Thyroid gland (tissue), 4 donors: Measurements from ENCODE around the gene NLRP5. TPM values are rescaled to one million over a fixed set of nuclear protein-coding genes. Genes with fewer than 3 reads are reported as not detected.
"Not testable (repeated sequence)": the region's sequence is repeated elsewhere in the genome, so short reads cannot be mapped to it uniquely, and the experiment has no call there.

Source experiments
- DNase-seq, 2 donors: peaks; one replicate each; pipeline ENCODE4 v3.0.0-alpha.2; 2019
- H3K27ac ChIP-seq, 3 donors: fragments of 200-600 bp; sonication (generic); 1 replicate in 2 of 3; 2 replicates in 1 of 3; pipeline ENCODE4 v1.5.1; 2016 to 2019; ENCODE audit warnings: mild to moderate bottlenecking in 1 of 3, moderate library complexity in 1 of 3
- H3K27me3 ChIP-seq: fragments of 200-600 bp; sonication (generic); one replicate; pipeline ENCODE4 v1.5.1; 2019
- H3K36me3 ChIP-seq, 2 donors: fragments of 200-600 bp; sonication (generic); one replicate each; pipeline ENCODE4 v1.5.1; 2016 to 2019
- H3K4me1 ChIP-seq, 2 donors: fragments of 200-600 bp; sonication (generic); one replicate each; pipeline ENCODE4 v1.5.1; 2017 to 2019
- H3K4me3 ChIP-seq, 3 donors: fragments of 200-600 bp; sonication (generic); replicated peaks in 1 of 3; 1 replicate in 2 of 3; 2 replicates in 1 of 3; pipeline ENCODE4 v1.5.1; 2016; ENCODE audit warnings: mild to moderate bottlenecking in 1 of 3
- H3K9me3 ChIP-seq: fragments of 200-600 bp; sonication (generic); one replicate; pipeline ENCODE4 v1.5.1; 2017
- POLR2A ChIP-seq, 2 donors: fragments of 450-650 bp; IDR thresholded peaks; one replicate each; pipeline ENCODE4 v1.6.1; 2017; ENCODE audit warnings: antibody characterized with exemption in 2 of 2, mild to moderate bottlenecking in 2 of 2, moderate library complexity in 1 of 2
- WGBS, 2 donors: methylation state at CpG; one replicate each; pipeline ENCODE4 v1.1.5; 2017; 5-methylcytosine and 5-hydroxymethylcytosine counted together
- intact Hi-C: fragments of 100-400 bp; cut with DNase I; formaldehyde crosslinking; loops from one replicate; pipeline ENCODE4 v1.15.1; 2023
- total RNA-seq, 4 donors: library from RNA; depleted of rRNA; stranded (reverse); fragments of >200 nt; gene quantifications; one replicate each; pipeline ENCODE4 v1.2.3, GENCODE V29; 2016
- TF ChIP-seq, protein P1 (sequence below), 6 experiments: fragments of 200-600 bp in 3 of 6; fragments of 450-650 bp in 3 of 6; sonication (generic) in 3 of 6; IDR thresholded peaks; one replicate each; pipeline ENCODE4 v1.5.1; 2016 to 2019; ENCODE audit warnings: antibody characterized with exemption in 6 of 6, mild to moderate bottlenecking in 2 of 6, inconsistent platforms in 1 of 6, moderate library complexity in 1 of 6

NLRP5 gene
- total RNA-seq, 4 donors from 2014 or later: not detected

DNA sequence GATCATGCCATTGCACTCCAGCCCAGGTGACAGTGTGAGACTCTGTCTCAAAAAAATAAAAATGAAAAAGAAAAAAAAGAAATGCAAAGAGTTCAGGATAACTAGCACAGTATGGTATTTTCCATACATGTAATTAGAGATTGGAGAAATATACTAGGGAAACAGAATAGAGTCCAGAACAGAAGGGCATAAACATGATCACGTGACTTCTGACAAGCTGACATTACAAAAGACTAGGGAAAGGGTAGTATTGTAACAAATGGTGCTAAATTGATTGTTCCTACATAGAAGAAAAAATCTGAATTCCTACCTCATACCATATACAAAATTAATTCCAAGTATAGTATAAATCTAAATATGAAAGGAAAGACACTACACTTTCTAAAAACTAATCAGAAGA, 1.3 kb upstream of the NLRP5 start:
- Histone ChIP-seq H3K4me1 (no peaks in the 10 kb centered on the region), H3K9me3 (no peaks in the 10 kb centered on the region), H3K27ac (no peak overlapping the region), H3K36me3 (no peaks in the 10 kb centered on the region), H3K27me3 (no peaks in the 10 kb centered on the region), H3K4me3 (no peak overlapping the region)
- TF ChIP-seq, protein P1, sequence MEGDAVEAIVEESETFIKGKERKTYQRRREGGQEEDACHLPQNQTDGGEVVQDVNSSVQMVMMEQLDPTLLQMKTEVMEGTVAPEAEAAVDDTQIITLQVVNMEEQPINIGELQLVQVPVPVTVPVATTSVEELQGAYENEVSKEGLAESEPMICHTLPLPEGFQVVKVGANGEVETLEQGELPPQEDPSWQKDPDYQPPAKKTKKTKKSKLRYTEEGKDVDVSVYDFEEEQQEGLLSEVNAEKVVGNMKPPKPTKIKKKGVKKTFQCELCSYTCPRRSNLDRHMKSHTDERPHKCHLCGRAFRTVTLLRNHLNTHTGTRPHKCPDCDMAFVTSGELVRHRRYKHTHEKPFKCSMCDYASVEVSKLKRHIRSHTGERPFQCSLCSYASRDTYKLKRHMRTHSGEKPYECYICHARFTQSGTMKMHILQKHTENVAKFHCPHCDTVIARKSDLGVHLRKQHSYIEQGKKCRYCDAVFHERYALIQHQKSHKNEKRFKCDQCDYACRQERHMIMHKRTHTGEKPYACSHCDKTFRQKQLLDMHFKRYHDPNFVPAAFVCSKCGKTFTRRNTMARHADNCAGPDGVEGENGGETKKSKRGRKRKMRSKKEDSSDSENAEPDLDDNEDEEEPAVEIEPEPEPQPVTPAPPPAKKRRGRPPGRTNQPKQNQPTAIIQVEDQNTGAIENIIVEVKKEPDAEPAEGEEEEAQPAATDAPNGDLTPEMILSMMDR (IDR thresholded peaks at IDR 0.05): no peak
- intact Hi-C loops: no loop called here
- WGBS, 2 donors: 72 to 78% methylated on average over 1 of the region's 1 CpG
- DNase-seq: no peak

DNA sequence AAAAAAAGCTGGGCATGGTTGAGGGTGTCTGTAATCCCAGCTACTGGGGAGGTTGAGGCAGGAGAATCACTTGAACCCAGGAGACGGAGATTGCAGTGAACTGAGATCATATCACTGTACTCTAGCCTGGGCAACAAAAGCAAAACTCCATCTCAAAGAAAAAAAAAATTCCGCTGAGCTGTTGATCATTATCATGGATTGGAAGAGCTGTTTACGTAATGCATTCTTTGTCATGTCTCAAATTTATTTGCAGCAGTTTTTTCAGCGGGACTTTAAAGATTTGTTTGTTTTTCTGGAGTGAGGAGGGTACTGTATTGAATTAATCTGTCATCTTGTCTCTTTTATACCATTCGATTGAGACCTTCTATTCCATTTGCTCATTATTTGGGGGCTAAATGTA, 4.3 kb downstream of the NLRP5 start:
- WGBS, 2 donors: 73 to 83% methylated on average over 5 of the region's 5 CpGs
- Histone ChIP-seq H3K4me3 (no peak overlapping the region), H3K9me3 (no peaks in the 10 kb centered on the region), H3K36me3 (no peaks in the 10 kb centered on the region), H3K4me1 (no peaks in the 10 kb centered on the region), H3K27ac (no peak overlapping the region), H3K27me3 (no peaks in the 10 kb centered on the region)
- no peak for DNase-seq
- TF ChIP-seq POLR2A (IDR thresholded peaks at IDR 0.05): no peak
- TF ChIP-seq, protein P1 (IDR thresholded peaks at IDR 0.05): no peak
- intact Hi-C loops: no loop called here

DNA sequence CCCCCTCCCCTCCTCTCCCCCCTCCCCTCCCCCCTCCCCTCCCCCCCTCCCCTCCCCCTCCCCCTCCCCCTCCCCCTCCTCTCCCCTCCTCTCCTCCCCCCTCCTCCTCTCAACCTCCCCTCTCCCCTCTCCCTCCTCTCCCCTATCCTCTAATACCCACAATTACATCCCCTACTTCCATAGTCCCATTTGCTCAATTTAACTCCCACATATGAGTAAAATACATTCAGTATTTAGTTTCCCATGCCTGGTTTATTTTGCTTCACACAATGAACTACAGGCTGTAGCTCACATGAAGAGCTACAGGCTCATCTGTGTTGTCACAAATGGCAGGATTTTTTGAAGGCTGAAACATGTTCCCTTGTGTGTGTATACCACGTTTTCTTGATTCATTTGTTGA, 6.9 kb downstream of the NLRP5 start:
- H3K4me1 ChIP-seq: no peaks in the 10 kb centered on the region
- intact Hi-C loops: no loop called here
- no peaks in the 10 kb centered on the region for H3K36me3 ChIP-seq
- H3K27ac ChIP-seq: no peak overlapping the region
- WGBS, 2 donors: 35 to 59% methylated on average over 1 of the region's 1 CpG
- no peaks in the 10 kb centered on the region for H3K9me3 ChIP-seq
- TF ChIP-seq, protein P1 (IDR thresholded peaks at IDR 0.05): no peak
- TF ChIP-seq POLR2A (IDR thresholded peaks at IDR 0.05): no peak
- DNase-seq: no peak
- no peaks in the 10 kb centered on the region for H3K27me3 ChIP-seq
- no peak overlapping the region for H3K4me3 ChIP-seq

DNA sequence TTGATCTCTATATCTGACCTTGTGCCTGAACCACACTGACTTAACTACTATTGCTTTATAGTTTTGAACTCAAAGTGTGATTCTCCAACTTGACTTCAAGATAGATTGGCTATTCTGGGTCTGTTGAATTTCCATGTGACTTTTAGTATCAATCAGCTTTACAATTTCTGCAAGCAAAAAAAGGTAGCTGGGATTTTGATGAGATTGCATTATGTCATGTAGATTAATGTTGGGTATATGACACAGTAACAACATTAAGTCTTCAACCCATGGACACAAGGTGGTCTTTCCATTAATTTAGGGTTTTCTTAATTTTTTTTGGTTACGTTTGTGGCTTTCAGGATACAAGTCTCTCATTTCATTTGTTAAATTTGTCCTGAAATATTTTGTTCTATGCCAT, 28.2 kb downstream of the NLRP5 start:
- no peak overlapping the region for H3K4me3 ChIP-seq
- H3K9me3 ChIP-seq: no peaks in the 10 kb centered on the region
- intact Hi-C loops: no loop called here
- WGBS, 2 donors: 64 to 72% methylated on average over 1 of the region's 1 CpG
- no peaks in the 10 kb centered on the region for H3K36me3 ChIP-seq
- TF ChIP-seq POLR2A (IDR thresholded peaks at IDR 0.05): no peak
- TF ChIP-seq, protein P1 (IDR thresholded peaks at IDR 0.05): no peak
- no peak overlapping the region for H3K27ac ChIP-seq
- no peaks in the 10 kb centered on the region for H3K27me3 ChIP-seq
- H3K4me1 ChIP-seq: no peaks in the 10 kb centered on the region
- DNase-seq: no peak

DNA sequence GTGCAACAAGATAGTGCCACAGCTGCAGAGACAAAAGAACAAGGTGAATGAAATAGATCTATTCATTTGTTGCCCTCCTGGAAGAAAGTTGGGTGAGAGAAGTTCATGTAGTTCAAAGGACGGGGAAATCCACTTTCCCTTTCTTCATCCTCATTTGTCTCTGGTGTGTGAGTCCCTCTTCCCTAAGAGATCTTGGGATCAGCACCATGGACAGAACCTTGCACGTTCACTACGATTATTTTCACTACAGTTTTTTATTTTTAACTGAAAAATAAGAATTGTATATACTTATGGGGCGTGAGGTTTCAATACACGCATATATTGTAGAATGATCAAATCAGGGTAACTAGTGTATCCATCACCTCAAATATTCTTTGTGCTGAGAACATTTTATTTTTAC, 29.2 kb downstream of the NLRP5 start:
- no peak overlapping the region for H3K27ac ChIP-seq
- no peak overlapping the region for H3K4me3 ChIP-seq
- intact Hi-C loops: no loop called here
- TF ChIP-seq POLR2A (IDR thresholded peaks at IDR 0.05): no peak
- TF ChIP-seq, protein P1 (IDR thresholded peaks at IDR 0.05): no peak
- H3K27me3 ChIP-seq: no peaks in the 10 kb centered on the region
- DNase-seq: no peak
- H3K36me3 ChIP-seq: no peaks in the 10 kb centered on the region
- WGBS, 2 donors: 20 to 26% methylated on average over 5 of the region's 5 CpGs
- no peaks in the 10 kb centered on the region for H3K4me1 ChIP-seq
- no peaks in the 10 kb centered on the region for H3K9me3 ChIP-seq

DNA sequence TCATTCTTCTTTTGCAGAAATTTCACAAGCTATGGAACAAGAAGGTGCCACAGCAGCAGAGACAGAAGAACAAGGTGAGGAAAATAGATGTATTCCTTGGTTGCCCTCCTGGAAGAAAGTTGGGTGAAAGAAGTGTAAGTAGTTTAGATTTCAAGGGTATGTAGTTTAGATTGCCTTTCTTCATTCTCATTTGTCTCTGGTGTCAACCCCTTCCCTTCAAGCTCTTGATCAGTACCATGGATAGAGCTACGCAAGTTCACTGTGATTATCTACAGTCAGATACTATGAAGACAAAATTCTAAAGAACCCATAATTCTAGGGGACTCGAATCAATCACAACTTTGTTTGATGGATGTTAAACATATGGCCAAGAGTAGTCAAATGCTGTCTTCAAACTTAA, 32.8 kb downstream of the NLRP5 start:
- WGBS, 2 donors: 44 to 77% methylated on average over 2 of the region's 2 CpGs
- H3K4me3 ChIP-seq, H3K4me1 ChIP-seq, H3K36me3 ChIP-seq, H3K27me3 ChIP-seq, H3K9me3 ChIP-seq, DNase-seq, H3K27ac ChIP-seq, intact Hi-C loops: not testable (repeated sequence)

DNA sequence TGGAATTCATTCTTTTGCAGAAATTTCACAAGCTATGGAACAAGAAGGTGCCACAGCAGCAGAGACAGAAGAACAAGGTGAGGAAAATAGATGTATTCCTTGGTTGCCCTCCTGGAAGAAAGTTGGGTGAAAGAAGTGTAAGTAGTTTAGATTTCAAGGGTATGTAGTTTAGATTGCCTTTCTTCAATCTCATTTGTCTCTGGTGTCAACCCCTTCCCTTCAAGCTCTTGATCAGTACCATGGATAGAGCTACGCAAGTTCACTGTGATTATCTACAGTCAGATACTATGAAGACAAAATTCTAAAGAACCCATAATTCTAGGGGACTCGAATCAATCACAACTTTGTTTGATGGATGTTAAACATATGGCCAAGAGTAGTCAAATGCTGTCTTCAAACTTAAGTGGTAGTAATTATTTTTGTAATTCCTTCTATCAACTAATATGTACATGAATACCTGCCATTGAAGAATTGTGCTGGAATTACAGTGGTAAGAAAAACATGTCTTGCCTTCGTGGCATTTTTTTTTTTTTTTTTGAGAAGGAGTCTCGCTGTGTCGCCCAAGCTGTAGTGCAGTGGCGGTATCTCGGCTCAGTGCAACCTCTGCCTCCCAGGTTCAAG, 33.9 kb downstream of the NLRP5 start:
- H3K9me3 ChIP-seq, intact Hi-C loops, H3K27me3 ChIP-seq, DNase-seq, H3K36me3 ChIP-seq, H3K27ac ChIP-seq, H3K4me1 ChIP-seq, H3K4me3 ChIP-seq: not testable (repeated sequence)
- WGBS, 2 donors: 64 to 66% methylated on average over 6 to 7 of the region's 7 CpGs
